Glomerular endothelial cell (primary cell): Measurements from ENCODE around the gene REELD1. TPM values are rescaled to one million over a fixed set of nuclear protein-coding genes. Genes with fewer than 3 reads are reported as not detected.

ENCODE experiments used
- DNase-seq: peaks from one replicate; pipeline ENCODE4 v3.0.0-alpha.2; 2011; ENCODE audit warnings: low read depth, low spot score; ENCODE audit errors: extremely low read depth
- total RNA-seq: library from RNA; depleted of rRNA; stranded (reverse); fragments of >200 nt; gene quantifications from 2 replicates; pipeline ENCODE4 v1.2.3, GENCODE V29; 2015

The REELD1 gene
- total RNA-seq, 1 donor from 2014 or later: not detected

DNA sequence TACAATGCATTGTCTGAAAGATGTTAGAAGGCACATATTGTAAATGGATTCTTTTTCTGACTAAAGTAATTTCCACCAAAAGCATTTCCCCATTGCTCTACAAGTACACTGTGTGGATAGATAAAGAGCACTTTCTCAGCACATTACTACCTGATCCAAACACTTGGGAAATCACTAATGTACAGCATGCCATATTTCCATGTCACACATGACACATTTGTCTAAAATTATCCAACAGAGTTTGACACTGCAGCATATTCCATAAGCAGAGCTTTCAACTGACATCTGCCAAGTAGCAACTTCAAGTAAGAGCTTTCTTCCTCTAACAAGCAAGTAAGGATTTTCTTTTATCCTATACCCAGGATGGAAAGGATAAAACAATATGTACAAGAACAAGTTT, 49.5 kb downstream of the REELD1 start:
- DNase-seq: no peak

DNA sequence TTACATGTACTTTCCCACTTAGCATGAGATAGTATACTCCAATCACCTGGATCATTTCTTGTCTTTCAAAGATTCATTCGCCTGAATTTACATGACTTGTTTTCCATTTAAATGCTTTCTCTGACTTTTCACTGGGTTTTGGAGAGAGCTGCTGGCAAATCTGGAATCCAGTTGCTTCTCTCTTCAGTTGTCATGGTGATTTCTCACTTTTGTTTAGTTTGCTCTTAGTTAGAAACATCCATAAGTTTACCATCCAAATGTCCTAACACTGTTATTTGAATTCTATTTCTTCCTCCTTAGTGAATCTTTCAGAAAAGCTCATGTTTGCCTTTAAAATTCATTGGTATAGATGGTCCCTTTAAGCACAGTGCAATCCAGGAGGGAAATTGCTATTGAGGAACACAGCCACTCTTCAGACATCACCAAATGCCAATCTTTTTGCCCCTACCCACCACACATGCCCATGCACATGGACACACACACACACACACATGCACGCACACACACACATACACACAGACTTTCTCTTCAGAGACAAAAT, 51.7 kb downstream of the REELD1 start:
- DNase-seq: no peak

DNA sequence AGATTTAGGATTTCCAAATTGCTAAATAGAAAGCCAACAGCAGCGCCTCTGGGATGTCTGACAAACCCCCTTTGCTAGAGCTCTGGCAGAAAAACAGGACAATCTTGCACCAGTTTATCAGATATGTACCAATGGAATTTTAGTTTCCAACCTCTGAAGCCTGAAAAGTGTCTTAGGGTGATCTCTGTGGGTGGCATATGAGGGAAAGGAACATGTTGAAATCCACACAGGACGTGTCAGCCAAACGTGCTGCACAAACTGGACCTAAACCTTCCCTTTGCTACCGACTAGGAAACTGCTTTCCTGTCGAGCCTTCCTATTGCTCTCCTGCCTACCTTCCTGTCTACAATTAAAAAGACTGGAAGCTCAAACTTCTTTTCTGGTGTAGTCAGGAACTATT, 53.5 kb downstream of the REELD1 start:
- no peak for DNase-seq

DNA sequence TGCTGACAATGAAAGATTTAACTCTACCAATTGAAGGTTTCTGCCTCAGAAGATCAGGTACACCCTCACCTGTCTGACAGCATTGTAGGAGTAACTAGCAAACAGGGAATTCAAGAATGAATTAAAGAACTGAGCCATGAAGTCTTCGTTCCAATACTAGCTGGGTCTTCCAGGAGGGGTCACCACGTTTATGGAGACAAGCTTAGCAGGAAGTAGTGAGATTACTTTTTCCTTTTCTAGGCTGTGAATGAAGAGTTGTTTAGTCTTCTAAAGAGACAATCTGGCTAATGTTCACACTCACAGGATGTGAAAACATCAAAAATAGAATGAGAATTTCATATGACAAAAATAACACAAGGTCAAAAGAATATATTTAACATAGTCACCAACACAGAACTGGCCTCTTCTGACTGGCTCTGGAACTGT, 54.9 kb downstream of the REELD1 start:
- no peak for DNase-seq

DNA sequence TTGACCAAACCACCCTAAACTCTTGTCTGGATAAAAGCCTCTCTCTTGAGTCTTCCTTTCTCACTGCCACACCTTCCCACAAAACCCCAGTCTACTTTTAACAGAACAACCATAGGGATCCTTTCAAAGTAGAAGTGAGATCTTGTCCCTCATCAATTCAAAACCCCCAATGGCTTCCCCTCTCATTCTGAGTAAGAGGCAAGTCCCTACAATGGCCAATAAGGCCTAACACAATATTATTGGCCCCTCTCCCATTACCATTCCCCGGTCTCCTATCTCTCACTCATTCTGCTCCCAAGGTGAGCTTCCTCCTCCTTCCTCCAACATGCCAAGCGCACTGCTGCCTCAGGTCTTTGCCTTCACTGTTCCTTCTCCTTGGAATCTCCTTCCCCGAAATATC, 57.1 kb downstream of the REELD1 start:
- DNase-seq: no peak

DNA sequence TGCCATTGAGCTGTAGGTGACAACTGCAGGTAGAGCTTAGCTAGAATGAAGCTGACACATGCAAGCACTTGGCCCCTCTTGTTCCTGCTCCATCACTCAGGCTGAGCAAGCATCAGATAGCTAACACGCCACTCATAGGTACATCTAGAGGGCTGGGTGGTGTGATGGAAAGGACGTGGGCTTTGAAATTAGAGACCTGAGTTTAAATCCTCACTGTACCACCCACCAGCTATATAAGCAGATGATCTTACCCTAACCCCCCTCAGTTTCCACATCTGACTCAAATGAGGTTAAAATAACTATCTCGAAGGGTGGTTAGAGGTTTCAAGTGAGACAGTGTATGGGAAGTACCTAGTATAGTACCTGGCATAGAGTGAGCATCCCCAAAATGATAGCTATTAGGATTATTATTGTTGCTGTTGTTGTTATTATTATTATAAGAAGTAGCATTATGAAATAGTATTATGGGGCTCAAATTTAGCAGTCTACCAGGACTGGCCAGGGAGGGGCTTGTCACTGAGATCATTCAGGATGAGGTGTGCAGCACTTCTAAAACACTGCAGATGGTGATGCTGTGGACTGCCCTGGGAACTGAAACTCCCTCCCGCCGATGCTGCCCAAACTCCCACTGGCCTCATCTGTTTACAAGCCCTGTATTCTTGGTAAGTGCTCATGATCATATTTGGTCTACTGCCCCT, 59.0 kb downstream of the REELD1 start:
- no peak for DNase-seq

DNA sequence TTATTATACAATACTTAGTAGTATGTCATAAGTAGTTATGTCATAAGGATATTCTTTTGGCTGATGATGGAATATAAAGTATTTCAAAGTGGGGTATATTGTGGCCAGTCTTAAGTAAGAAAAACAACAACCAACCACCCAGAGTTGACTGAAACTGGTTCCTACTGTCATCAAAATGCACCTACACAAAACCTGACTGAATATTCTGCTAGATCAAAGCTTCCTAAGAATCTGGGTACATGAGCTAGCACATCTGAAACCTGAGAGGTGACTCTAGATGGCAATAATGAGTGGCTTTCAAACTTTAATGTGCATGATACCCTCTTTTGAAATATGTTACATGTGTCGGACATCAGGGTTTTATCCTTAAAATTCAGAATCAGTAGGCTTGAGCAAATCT, 60.4 kb downstream of the REELD1 start:
- no peak for DNase-seq

DNA sequence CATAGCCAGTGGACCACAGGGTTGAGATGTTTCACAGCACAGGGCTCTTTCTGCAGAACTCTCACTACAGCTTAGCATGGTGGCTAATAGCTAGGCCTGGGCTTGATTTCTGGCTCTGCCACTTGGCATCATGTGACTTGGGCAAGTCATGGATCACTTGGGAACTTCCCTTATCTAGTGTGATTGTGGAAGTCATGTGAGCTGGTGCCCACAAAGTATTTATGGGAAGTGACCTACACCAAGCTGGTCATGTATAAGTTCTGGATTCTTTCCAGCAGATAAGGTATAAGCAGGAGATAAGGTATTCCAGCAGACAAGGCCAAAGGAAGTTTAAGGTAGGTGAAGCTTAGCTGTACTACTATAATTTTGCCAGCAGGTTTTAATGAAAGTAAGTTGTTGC, 61.0 kb downstream of the REELD1 start:
- DNase-seq: no peak

DNA sequence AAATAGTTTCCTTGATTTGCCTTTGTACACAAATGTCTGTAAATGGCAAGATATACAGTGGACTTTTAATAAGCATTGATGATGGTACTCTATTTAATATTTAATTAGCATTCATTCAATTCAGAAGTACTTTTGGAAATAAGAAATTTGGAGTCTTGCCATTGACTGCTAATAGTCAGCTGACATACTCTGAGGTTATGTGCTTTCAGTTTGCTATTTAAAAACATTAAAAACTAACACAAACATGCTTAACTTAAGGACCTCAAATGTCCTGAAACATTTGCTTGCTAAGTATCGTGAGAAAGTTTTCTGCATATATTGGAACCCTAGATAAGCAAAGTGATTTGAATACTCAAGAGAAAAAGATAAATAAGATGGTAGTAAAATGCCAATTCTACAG, 64.6 kb downstream of the REELD1 start:
- DNase-seq: no peak

Other genes starting within 250 kb of the REELD1 start
- 20.6 and 36.2 TPM in 2 replicates for gene LSM6, start 38.8 kb upstream of the REELD1 start, total RNA-seq